COR-L47 (cell line): ENCODE results near the gene CDH4.

ENCODE experiments used
- DNase-seq: peaks from one replicate; lab custom pipeline; 2025; lab: John Stamatoyannopoulos, UW

Gene CDH4

DNA sequence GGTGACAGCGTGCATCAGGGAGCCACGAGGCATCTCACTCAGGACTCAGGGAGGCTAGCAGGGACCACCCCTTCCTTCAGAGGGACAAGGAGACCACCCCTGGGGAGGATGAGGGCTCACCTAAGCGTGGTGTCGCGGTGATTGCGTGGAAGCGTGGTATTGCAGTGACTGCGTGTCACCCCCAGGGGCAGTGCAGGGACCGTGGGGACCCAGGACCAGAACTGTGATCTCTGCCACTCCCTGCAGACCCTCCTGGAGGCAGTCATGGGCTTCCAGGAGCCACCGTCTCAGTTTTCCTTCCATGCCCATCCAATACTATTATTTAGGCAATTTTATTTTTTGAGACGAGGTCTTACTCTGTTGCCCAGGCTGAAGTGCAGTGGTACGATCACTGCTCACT is 666.5 kb downstream of the CDH4 start:
- DNase-seq, result no peak

DNA sequence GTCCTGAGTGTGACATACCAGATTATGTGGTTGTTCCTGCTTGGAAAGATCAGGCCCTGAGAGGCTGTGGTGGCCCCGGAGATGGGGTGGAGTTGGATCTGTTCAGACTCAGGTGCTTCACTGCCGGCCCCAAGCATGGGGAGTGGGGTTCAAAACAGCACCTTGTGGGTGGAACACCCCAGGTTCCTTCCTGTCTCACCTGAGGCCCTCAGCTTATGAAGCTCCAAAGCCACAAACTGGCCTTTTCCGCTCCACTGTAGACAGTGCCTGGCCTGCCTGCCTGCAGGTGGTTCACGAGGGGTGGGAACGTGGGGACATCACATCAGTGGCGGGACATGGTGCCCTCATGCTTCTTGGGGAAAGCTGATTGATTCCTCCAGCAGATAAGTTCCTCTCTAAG is 667.2 kb downstream of the CDH4 start:
- DNase-seq, result no peak

DNA sequence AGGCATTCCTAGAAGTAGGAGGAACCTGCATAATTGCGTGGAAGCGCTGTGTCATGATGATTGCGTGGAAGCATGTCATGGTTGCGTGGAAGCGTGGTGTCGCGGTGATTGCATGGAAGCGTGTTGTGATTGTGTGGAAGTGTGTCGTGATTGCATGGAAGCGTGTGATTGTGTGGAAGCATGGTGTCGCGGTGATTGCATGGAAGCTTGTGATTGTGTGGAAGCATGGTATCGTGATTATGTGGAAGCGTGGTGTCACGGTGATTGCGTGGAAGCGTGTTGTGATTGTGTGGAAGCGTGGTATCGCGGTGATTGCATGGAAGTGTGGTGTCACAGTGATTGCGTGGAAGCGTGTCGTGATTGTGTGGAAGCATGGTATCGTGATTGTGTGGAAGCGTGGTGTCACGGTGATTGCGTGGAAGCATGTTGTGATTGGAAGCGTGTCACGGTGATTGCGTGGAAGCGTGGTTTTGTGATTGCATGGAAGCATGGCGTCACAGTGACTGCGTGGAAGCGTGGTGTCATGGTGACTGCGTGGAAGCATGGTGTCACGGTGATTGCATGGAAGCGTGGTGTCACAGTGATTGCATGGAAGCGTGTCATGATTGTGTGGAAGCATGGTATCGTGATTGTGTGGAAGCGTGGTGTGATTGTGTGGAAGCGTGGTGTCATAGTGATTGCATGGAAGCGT is 667.8 kb downstream of the CDH4 start:
- DNase-seq, result no peak

DNA sequence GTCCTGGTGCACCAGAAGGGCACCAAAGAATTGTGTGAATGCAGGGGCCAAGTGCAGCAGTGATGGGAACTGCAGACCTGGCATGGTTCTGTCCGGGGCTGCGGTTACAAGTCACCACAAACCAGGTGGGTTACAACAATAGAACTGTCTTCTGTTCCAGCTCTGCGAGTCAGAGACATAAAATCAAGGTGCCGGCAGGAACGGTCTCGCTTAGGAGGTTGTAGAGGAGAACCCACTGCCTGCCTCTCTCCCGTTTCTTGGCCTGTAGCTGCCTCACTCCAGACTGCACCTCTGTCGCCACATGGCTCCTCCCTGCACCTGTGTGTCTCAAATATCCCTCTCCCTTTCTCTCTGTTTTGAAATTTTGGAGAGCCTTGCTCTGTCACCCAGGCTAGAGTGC is 670.4 kb downstream of the CDH4 start:
- no peak for DNase-seq

DNA sequence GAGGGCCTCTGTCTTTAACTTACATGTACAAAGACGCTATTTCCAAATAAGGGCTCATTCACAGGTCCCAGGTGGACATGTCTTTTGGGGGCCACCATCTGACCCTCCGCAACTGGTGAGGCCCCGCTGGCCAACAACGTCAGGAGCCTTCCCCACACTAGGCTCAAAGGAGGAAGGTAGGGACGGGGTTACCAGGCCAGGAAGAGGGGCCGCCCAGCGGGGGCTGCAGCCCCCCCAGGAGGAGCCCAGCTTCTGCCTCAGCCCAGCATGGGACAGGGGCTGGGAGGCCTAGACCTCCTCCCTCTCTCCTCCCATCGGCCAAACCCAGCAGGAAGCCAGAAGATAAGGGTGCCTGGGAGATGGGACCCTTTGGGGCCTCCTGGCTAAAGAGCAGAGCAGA is 670.9 kb downstream of the CDH4 start:
- DNase-seq, result no peak

DNA sequence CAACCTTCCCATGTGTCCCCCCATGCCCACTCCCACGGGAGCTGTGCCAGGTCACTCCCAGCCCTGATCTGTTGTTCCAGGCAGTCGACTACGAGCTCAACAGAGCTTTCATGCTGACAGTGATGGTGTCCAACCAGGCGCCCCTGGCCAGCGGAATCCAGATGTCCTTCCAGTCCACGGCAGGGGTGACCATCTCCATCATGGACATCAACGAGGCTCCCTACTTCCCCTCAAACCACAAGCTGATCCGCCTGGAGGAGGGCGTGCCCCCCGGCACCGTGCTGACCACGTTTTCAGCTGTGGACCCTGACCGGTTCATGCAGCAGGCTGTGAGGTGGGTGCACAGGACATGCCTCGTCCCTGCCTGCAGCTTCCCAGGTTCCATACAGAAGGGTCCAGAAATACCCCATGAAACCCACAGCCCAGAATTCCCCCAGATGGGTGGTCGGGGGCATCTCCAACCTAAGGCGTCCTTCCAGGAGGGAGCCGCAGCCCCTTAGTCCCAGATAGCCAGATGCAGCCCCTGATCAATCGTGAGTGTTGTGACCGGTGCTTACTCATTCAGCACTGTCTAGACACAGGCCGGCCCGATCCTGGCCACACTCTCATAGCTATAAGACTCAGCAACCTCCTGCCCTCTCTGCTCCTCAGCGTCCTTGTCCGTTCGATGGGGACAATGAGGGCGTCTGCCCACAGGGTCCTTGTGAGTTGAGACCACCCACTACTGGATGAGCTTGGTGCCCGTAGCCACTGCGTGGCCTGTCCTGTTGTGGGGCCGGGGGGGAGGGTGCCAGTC is 671.5 kb downstream of the CDH4 start:
- DNase-seq, result no peak

DNA sequence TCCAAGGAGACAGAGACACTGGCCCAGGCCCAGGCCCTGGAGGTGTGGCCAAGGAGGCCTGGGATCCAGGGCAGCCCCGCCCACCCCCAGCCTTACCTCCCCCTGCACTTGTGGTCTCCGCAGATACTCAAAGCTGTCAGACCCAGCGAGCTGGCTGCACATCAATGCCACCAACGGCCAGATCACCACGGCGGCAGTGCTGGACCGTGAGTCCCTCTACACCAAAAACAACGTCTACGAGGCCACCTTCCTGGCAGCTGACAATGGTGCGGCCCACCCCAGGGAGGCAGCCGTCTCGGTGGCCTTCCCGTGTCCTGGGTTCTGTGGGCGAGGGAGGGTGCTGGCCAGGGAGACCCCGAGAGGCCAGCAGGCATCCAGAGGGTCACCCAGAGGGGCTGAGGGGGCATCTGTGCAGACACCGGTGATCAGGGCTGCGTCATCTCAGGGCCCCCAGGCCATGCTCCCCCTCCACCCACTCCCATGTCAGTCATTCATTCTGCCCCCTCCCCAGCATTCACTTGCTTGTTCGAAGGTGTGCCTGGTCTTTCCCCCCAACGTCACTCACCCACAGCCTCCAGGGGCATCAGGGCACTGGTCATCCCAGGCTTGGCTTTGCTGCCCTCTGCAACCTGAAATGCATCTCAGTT is 672.3 kb downstream of the CDH4 start:
- no peak for DNase-seq

DNA sequence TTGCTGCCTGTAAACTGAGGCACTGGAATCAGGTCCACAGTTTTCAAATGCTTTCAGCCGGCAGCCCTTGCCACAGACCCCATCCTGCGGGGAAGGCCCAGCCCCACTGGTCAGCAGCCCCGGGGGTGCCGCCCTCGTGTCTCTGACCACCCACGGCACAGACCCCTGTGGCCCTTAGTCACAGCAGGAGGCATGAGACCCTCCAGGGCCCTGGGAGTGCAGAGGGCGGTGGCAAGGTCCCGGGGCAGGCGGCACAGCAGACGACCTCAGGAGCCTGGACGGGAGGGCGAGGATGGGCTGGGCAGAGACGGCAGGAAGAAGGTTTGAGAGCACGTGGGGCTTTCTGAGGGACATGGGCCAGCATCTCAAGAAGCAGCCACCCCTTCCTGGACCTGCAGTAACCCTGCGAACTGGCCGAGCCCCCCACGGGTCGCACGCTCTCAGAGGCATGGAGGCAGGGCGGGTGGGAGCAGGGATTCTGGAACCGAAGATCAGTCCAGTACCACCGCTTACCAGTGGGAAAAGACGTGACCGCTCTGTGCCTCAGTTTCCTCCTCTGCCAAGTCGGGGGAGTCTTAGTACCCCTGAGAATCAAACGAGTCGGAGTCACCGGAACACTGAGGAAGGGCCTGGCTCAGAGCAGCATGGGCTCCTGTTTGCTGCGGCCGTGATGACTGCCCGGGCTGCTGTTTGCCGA is 672.9 kb downstream of the CDH4 start:
- no peak for DNase-seq

DNA sequence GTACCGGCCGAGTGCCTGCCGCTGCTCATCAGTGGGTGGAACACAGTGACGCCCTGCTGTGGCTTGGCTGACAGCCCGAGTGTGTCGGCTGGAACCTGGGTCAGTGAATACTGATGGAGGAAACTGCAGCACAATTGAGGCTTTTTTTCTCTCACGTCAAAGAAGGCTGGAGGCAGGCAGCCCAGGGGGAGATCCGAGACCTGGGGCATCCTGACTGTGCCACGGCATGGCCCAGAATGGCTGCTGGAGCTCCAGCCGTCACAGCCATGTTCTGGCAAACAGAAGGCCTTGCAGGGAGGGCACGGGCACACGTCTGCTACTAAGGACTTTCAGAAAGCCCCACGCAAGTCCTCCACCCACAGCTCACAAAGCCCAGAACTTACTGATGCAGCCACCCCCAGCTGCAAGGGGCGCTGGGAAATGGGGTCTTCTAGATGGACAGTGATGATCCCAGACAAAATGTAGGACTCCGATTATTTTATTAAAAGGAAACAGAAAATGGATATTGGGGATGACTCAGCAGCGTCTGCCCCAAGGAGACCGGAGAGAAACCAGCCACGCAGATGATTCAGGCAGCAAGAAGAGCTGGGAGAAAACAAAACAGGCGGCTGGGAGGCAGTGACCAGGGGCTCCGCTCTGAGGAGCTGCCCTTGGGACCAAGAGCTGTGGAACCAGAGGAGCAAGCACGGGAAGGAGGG is 673.6 kb downstream of the CDH4 start:
- DNase-seq, result peak; percentile 86

DNA sequence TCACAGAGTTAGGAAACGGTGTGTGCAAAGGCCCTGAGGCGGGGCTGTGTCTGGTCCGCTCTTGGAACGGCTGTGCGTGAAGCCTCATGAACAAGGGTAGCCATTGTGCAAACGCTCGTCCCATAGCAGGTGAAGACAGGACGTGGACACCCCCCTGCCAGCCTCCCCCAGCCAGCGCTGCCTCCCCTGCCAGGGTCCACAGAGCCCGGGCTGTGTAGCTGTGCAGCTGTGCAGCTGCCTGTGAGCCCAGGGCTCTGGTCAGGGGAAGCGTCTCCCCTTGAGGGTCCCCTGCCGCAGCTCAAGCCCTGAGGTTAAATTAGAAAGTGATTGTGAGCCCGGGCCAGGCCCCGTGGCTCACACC is 674.2 kb downstream of the CDH4 start:
- DNase-seq, result no peak

DNA sequence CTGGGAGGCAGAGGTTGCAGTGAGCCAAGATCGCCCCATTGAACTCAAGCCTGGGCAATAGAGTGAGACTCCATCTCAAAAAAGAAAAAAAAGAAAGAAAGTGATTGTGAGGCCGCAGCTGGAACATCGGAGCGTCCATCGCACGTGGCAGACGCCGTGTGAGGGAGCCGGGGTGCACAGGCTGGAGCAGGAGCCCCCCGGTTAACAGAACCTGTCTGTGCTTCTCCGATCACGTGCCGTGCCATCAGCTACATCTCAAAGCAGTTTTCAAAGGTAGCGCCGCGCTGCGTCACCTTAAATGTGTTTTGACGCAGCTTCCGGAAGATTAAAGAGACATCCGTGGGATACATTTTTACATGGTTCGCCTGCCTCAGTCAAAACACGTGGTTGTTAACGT is 674.7 kb downstream of the CDH4 start:
- no peak for DNase-seq

DNA sequence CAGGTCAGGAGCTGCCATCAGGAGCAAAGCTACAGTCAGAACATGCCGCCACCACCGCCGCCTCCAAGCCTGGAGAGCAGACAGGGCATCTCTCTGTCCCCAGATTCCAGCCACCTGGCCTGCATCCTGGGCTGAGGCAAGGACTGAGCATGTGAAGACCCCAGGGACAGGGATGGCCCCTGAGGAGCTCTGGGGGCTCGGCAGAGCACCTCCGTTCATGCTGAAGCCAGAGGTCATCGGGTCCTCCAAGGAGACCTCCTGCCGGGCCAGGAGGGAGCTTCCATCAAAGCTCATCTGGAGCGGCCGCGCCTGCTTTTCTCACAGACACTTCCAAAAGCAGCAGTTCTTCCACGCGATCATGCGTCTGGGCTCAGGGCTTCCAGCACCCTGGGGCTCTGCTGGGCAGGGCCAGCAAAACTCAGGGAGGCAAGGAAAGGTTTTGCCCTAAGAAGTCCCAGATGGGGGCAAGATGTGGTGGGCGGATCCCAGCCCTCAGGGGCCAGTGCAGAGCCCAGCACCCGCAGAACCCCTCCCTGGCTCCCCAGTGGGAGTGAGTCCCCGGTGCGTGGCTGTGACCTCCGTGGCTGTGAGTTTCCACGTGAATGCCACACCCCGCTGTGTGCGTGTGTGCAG is 675.2 kb downstream of the CDH4 start:
- DNase-seq, result no peak

DNA sequence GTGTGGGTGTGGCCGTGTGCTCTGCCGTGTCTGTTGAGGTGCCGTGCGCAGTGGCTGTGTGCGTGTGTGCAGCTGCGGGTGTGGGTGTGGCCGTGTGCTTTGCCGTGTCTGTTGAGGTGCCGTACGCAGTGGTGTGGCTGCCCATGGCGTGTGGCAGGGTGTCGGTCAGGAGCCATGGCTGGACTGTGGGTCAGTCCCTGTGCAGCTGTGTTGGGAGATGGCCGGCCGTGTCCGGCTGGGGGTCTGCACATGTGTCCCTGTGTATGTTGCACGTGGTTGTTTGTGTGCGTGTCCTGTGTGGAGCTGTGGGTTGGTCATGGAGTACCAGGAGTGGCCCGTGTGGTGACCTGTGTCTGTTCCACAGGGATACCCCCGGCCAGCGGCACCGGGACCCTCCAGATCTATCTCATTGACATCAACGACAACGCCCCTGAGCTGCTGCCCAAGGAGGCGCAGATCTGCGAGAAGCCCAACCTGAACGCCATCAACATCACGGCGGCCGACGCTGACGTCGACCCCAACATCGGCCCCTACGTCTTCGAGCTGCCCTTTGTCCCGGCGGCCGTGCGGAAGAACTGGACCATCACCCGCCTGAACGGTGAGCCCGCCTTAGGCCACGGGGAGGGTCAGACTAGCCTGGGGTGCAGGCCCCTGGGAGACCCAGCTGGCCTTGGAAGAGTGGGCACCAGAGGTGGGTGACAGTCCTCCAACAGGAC is 675.9 kb downstream of the CDH4 start:
- DNase-seq, result no peak

DNA sequence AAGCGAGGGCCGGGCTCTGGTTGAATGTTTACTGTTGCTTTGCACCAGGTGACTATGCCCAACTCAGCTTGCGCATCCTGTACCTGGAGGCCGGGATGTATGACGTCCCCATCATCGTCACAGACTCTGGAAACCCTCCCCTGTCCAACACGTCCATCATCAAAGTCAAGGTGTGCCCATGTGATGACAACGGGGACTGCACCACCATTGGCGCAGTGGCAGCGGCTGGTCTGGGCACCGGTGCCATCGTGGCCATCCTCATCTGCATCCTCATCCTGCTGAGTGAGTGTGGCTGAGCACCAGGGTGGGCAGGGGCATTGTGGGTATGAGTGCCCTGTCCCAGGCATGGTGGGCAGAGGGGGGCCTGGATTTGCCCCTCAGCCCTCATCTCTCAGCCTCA is 677.5 kb downstream of the CDH4 start:
- DNase-seq, result no peak

DNA sequence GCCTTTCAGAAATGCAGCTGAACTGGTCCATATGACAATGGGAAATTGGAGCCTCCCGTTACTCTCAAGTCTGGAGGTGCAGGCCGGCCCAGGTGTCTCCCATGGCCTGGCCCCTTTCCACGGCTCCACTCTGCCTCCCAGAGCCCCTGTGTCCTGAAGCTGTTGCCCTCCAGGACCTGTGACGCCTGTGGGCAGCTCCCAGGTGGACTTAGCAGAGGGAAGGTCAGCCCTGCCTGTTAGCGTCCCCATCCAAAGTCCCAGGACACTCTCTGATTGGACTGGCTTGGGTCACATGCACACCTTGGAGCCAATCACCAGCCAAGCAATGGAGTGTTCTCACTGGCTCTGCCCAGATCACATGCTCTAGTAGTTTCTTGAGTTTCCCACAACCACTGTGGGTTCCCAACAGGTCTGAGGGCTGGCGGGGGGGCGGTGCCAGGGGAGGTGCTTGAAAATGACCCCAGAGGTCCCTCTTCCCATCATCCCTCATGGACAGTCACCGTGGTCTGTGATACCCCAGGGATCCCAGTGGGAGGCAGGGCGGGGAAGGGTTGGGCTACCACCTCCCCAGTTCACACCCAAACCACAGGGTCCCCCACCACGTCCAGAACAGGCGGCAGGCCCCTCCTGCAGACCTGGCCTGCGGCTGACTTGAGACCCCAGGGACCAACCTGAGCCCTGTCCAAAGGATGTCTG is 678.1 kb downstream of the CDH4 start:
- no peak for DNase-seq

DNA sequence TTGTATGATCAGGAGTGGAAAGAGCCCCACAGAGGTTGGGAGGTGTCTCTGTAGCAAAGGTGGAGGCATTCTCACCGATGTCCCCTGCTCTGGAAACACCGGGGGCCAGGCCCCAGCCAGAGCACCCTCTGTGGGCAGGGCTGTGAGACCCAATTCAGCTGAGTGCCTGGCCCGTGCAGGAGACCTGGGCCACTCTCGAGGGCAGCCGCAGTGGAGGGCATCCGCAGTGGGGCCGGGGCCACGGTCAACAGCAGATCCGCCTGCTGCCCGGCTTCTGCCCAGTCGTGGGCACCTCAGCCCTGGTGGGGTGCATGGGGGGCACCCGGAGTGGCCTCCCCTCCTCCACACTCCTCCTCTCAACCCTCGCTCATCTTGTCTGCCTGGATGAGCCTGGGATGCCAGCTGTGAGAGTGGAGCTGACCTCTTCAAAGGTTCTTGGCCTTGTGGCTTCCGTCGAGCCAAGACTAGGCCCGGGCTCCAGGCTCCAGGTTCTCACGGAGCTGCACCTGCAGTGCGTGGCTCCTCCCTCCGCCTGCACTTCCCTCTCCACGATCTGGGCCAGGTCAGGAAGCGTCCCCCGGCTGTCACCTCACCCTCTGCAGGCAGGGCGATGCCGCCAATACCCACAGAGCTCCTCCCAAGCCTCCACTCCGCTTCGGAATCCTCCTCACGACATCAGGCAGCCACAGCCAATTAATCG is 678.9 kb downstream of the CDH4 start:
- DNase-seq, result no peak

DNA sequence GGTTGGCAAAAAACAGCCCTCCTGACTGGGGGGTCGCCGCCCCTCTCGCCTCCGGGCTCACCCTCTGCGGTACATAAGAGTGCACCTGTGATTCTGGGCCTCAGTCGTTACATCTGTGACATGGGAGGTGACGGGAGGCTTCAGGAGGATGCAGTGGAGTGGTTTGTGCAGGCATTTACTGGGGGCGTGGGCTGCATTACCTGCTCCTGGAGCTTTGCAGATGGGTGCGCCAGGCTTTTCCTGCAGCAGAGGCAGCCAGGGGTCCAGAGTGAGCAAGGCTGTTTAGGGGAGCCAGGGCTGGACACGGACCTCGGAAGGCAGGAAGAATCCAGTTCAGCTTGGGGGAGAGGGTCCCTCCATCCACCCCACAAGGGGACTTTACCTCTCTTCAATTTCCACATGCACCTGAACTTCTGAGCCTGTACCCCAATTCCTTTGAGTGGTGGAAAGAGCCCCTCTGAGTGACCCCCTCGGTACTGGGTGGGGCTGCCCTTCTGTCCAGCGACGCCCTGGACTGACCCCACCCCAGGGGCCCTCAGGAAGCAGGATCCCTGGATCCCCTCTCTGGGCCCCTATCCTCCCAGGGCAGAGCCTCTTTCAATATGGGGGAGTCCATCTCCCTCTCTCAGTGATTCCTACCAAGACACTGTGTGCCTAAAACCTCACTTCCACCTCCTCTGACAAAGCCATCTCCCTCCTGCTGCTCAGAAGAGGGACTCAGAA is 679.6 kb downstream of the CDH4 start:
- DNase-seq, result no peak

DNA sequence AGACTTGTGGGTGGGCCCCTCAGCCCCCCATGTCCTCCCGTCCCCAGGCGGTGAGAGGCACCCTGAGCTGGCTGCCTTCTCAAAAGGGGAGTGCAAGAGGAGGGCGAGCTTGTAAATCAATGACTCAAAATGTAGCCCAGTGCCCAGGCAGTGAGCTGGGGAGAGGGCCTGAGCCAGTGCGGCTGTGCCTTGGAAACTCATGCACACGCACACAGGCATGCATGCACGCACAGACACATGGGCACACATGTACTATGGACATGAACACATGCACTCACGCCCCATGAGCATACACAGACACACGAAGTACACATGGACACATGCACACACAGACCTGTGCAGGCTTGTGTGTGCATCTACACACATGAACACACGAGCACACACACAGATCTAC is 680.1 kb downstream of the CDH4 start:
- no peak for DNase-seq
